B cell (primary cell): ENCODE results near the gene P2RX6.

Experiments used
- EZH2 ChIP-seq: IDR thresholded peaks from 2 replicates; pipeline ENCODE4 v1.6.1; 2012; ENCODE audit warnings: borderline replicate concordance, low read depth, mild to moderate bottlenecking, moderate library complexity, low read length; ENCODE audit not compliant: insufficient read depth, poor library complexity, severe bottlenecking
- TF ChIP-seq, protein P1 (sequence below): fragments of 200-600 bp; IDR thresholded peaks from one replicate; pipeline ENCODE4 v1.8.0; 2022; ENCODE audit warnings: antibody characterized with exemption, mild to moderate bottlenecking

DNA sequence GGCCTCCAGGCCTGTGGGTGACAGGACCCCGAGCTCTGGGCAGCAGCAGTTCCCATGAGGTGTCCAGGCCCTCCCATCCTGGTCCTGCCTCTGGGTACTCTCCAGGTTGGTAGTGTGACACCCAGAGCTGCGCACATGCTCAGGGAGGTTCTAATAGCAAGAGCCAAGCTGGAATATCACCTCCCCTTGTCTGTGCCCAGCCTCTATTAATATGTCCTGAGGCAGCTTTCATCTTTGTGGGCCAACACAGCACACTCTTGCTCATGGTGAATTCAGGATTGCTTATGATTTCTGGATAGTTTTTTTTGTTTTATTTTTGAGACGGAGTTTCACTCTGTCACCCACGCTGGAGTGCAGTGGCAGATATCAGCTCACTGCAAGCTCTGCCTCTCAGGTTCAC, 3.3 kb downstream of the P2RX6 start:
- TF ChIP-seq, protein P1, sequence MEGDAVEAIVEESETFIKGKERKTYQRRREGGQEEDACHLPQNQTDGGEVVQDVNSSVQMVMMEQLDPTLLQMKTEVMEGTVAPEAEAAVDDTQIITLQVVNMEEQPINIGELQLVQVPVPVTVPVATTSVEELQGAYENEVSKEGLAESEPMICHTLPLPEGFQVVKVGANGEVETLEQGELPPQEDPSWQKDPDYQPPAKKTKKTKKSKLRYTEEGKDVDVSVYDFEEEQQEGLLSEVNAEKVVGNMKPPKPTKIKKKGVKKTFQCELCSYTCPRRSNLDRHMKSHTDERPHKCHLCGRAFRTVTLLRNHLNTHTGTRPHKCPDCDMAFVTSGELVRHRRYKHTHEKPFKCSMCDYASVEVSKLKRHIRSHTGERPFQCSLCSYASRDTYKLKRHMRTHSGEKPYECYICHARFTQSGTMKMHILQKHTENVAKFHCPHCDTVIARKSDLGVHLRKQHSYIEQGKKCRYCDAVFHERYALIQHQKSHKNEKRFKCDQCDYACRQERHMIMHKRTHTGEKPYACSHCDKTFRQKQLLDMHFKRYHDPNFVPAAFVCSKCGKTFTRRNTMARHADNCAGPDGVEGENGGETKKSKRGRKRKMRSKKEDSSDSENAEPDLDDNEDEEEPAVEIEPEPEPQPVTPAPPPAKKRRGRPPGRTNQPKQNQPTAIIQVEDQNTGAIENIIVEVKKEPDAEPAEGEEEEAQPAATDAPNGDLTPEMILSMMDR: no peak
- TF ChIP-seq EZH2: no peak
